ENCODE measurements around the gene RYR3.

RYR3 gene

GRCh38 chr15:33506781-33507296 is 196.1 kb downstream of the RYR3 start:
- Histone ChIP-seq H3K14ac (ENCODE audit: low read length in 2 of 2) (no peak overlapping the region), H3K27me3 (ENCODE audit: control insufficient read depth in 1 of 2, insufficient read depth in 1 of 2, low read length in 2 of 2) (peaks cover 0 to 16% of the 10 kb centered on the region in 2 experiments), H3K36me3 (ENCODE audit: control insufficient read depth in 1 of 2, insufficient read depth in 2 of 2, low read depth in 1 of 2, low read length in 2 of 2) (no peaks in the 10 kb centered on the region), H3K9ac (ENCODE audit: low read length) (no peak overlapping the region), H3K9me3 (ENCODE audit: control insufficient read depth, low read length) (no peaks in the 10 kb centered on the region), H2AFZ (ENCODE audit: low read depth, low read length) (no peak overlapping the region), H2BK15ac (ENCODE audit: low read depth, poor library complexity, severe bottlenecking) (no peak overlapping the region), H4K91ac (ENCODE audit: low read length) (no peak overlapping the region), H3K4me3 (ENCODE audit: insufficient read depth in 1 of 2, low read depth in 1 of 2, low read length in 2 of 2) (no peak overlapping the region), H3K27ac (ENCODE audit: low read length, poor library complexity, severe bottlenecking) (no peak overlapping the region), H3K4me2 (ENCODE audit: low read length, poor library complexity, severe bottlenecking) (no peak overlapping the region), H3K4me1 (ENCODE audit: control insufficient read depth, insufficient read depth, low read depth, low read length) (no peaks in the 10 kb centered on the region), H2AK5ac (ENCODE audit: low read length, severe bottlenecking) (no peak overlapping the region), H3K23ac (ENCODE audit: low read length in 2 of 2) (no peak overlapping the region), H3K79me1 (replicated peaks; ENCODE audit: low read length, poor library complexity, severe bottlenecking) (no peaks in the 10 kb centered on the region), H4K8ac (ENCODE audit: low read length) (no peak overlapping the region), H3K4ac (ENCODE audit: low read depth in 1 of 2, low read length in 2 of 2) (no peak overlapping the region), H3K18ac (ENCODE audit: low read depth in 1 of 2, low read length in 2 of 2) (no peak overlapping the region), H2BK120ac (ENCODE audit: low read depth, low read length) (no peak overlapping the region), H2BK5ac (ENCODE audit: low read depth, low read length, poor library complexity, severe bottlenecking) (no peak overlapping the region), H2BK12ac (ENCODE audit: low read length in 2 of 2) (no peak overlapping the region)
- no peak for DNase-seq
- 63% methylated on average over 1 of the region's 1 CpG for WGBS

- DNase-seq: no peak
- no peak overlapping the region for H3K23ac ChIP-seq (ENCODE audit: low read length in 2 of 2)
- peaks cover 3 to 22% of the 10 kb centered on the region in 2 experiments for H3K27me3 ChIP-seq (ENCODE audit: control insufficient read depth in 1 of 2, insufficient read depth in 1 of 2, low read length in 2 of 2)
- no peak overlapping the region for H3K4me3 ChIP-seq (ENCODE audit: insufficient read depth in 1 of 2, low read depth in 1 of 2, low read length in 2 of 2)
- no peak overlapping the region for H2AFZ ChIP-seq (ENCODE audit: low read depth, low read length)
- H2BK15ac ChIP-seq (ENCODE audit: low read depth, poor library complexity, severe bottlenecking): no peak overlapping the region
- H3K9ac ChIP-seq (ENCODE audit: low read length): no peak overlapping the region
- H3K9me3 ChIP-seq (ENCODE audit: control insufficient read depth, low read length): no peaks in the 10 kb centered on the region
- H2BK12ac ChIP-seq (ENCODE audit: low read length in 2 of 2): no peak overlapping the region
- H3K4me2 ChIP-seq (ENCODE audit: low read length, poor library complexity, severe bottlenecking): no peak overlapping the region
- H4K8ac ChIP-seq (ENCODE audit: low read length): no peak overlapping the region
- H2BK5ac ChIP-seq (ENCODE audit: low read depth, low read length, poor library complexity, severe bottlenecking): no peak overlapping the region
- WGBS: 59% methylated on average over 4 of the region's 4 CpGs
- no peaks in the 10 kb centered on the region for H3K4me1 ChIP-seq (ENCODE audit: control insufficient read depth, insufficient read depth, low read depth, low read length)
- no peak overlapping the region for H3K4ac ChIP-seq (ENCODE audit: low read depth in 1 of 2, low read length in 2 of 2)
- H3K27ac ChIP-seq (ENCODE audit: low read length, poor library complexity, severe bottlenecking): no peak overlapping the region
- H3K36me3 ChIP-seq (ENCODE audit: control insufficient read depth in 1 of 2, insufficient read depth in 2 of 2, low read depth in 1 of 2, low read length in 2 of 2): no peaks in the 10 kb centered on the region
- H4K91ac ChIP-seq (ENCODE audit: low read length): no peak overlapping the region
- no peak overlapping the region for H3K18ac ChIP-seq (ENCODE audit: low read depth in 1 of 2, low read length in 2 of 2)
- H2AK5ac ChIP-seq (ENCODE audit: low read length, severe bottlenecking): no peak overlapping the region
- H2BK120ac ChIP-seq (ENCODE audit: low read depth, low read length): no peak overlapping the region
- no peak overlapping the region for H3K14ac ChIP-seq (ENCODE audit: low read length in 2 of 2)
- H3K79me1 ChIP-seq (replicated peaks; ENCODE audit: low read length, poor library complexity, severe bottlenecking): peaks cover 2% of the 10 kb centered on the region
Measured at GRCh38 chr15:33508703-33509102, 197.9 kb downstream of the RYR3 start.

- Histone ChIP-seq H3K23ac (ENCODE audit: low read length in 2 of 2) (no peak overlapping the region), H4K8ac (ENCODE audit: low read length) (no peak overlapping the region), H3K9me3 (ENCODE audit: control insufficient read depth, low read length) (no peaks in the 10 kb centered on the region), H2AK5ac (ENCODE audit: low read length, severe bottlenecking) (no peak overlapping the region), H2BK5ac (ENCODE audit: low read depth, low read length, poor library complexity, severe bottlenecking) (no peak overlapping the region), H3K4me3 (ENCODE audit: insufficient read depth in 1 of 2, low read depth in 1 of 2, low read length in 2 of 2) (no peak overlapping the region), H3K36me3 (ENCODE audit: control insufficient read depth in 1 of 2, insufficient read depth in 2 of 2, low read depth in 1 of 2, low read length in 2 of 2) (no peaks in the 10 kb centered on the region), H3K14ac (ENCODE audit: low read length in 2 of 2) (no peak overlapping the region), H3K4me2 (ENCODE audit: low read length, poor library complexity, severe bottlenecking) (no peak overlapping the region), H2BK120ac (ENCODE audit: low read depth, low read length) (no peak overlapping the region), H3K27ac (ENCODE audit: low read length, poor library complexity, severe bottlenecking) (no peak overlapping the region), H2AFZ (ENCODE audit: low read depth, low read length) (no peak overlapping the region), H3K4me1 (ENCODE audit: control insufficient read depth, insufficient read depth, low read depth, low read length) (no peaks in the 10 kb centered on the region), H2BK15ac (ENCODE audit: low read depth, poor library complexity, severe bottlenecking) (no peak overlapping the region), H3K9ac (ENCODE audit: low read length) (no peak overlapping the region), H3K27me3 (ENCODE audit: control insufficient read depth in 1 of 2, insufficient read depth in 1 of 2, low read length in 2 of 2) (peaks cover 18 to 21% of the 10 kb centered on the region in 2 experiments), H3K4ac (ENCODE audit: low read depth in 1 of 2, low read length in 2 of 2) (no peak overlapping the region), H3K79me1 (replicated peaks; ENCODE audit: low read length, poor library complexity, severe bottlenecking) (peaks cover 2% of the 10 kb centered on the region), H3K18ac (ENCODE audit: low read depth in 1 of 2, low read length in 2 of 2) (no peak overlapping the region), H2BK12ac (ENCODE audit: low read length in 2 of 2) (no peak overlapping the region), H4K91ac (ENCODE audit: low read length) (no peak overlapping the region)
- WGBS: 54% methylated on average over 2 of the region's 2 CpGs
- no peak for DNase-seq
Measured at GRCh38 chr15:33515121-33515520, 204.4 kb downstream of the RYR3 start.

- no peak overlapping the region for H2AK5ac ChIP-seq (ENCODE audit: low read length, severe bottlenecking)
- no peak for DNase-seq
- H3K9ac ChIP-seq (ENCODE audit: low read length): no peak overlapping the region
- H2BK15ac ChIP-seq (ENCODE audit: low read depth, poor library complexity, severe bottlenecking): no peak overlapping the region
- H3K27me3 ChIP-seq (ENCODE audit: control insufficient read depth in 1 of 2, insufficient read depth in 1 of 2, low read length in 2 of 2): peaks cover 19 to 20% of the 10 kb centered on the region in 2 experiments
- no peak overlapping the region for H4K8ac ChIP-seq (ENCODE audit: low read length)
- no peaks in the 10 kb centered on the region for H3K36me3 ChIP-seq (ENCODE audit: control insufficient read depth in 1 of 2, insufficient read depth in 2 of 2, low read depth in 1 of 2, low read length in 2 of 2)
- no peak overlapping the region for H2BK5ac ChIP-seq (ENCODE audit: low read depth, low read length, poor library complexity, severe bottlenecking)
- H3K14ac ChIP-seq (ENCODE audit: low read length in 2 of 2): no peak overlapping the region
- H3K9me3 ChIP-seq (ENCODE audit: control insufficient read depth, low read length): no peaks in the 10 kb centered on the region
- no peak overlapping the region for H2AFZ ChIP-seq (ENCODE audit: low read depth, low read length)
- H4K91ac ChIP-seq (ENCODE audit: low read length): no peak overlapping the region
- H3K4me2 ChIP-seq (ENCODE audit: low read length, poor library complexity, severe bottlenecking): no peak overlapping the region
- no peak overlapping the region for H2BK120ac ChIP-seq (ENCODE audit: low read depth, low read length)
- no peak overlapping the region for H2BK12ac ChIP-seq (ENCODE audit: low read length in 2 of 2)
- no peaks in the 10 kb centered on the region for H3K4me1 ChIP-seq (ENCODE audit: control insufficient read depth, insufficient read depth, low read depth, low read length)
- 70% methylated on average over 2 of the region's 2 CpGs for WGBS
- no peak overlapping the region for H3K23ac ChIP-seq (ENCODE audit: low read length in 2 of 2)
- H3K79me1 ChIP-seq (replicated peaks; ENCODE audit: low read length, poor library complexity, severe bottlenecking): peaks cover 2% of the 10 kb centered on the region
- no peak overlapping the region for H3K4me3 ChIP-seq (ENCODE audit: insufficient read depth in 1 of 2, low read depth in 1 of 2, low read length in 2 of 2)
- H3K4ac ChIP-seq (ENCODE audit: low read depth in 1 of 2, low read length in 2 of 2): no peak overlapping the region
- no peak overlapping the region for H3K27ac ChIP-seq (ENCODE audit: low read length, poor library complexity, severe bottlenecking)
- H3K18ac ChIP-seq (ENCODE audit: low read depth in 1 of 2, low read length in 2 of 2): no peak overlapping the region
Measured at GRCh38 chr15:33516563-33516962, 205.8 kb downstream of the RYR3 start.

Data from mesenchymal stem cell (in vitro differentiated cells and primary cell).